WTC11 (cell line): ENCODE measurements around the gene DBH. TPM values are rescaled to one million over a fixed set of nuclear protein-coding genes. Genes with fewer than 3 reads are reported as not detected.
"Not testable (repeated sequence)": the region's sequence is repeated elsewhere in the genome, so short reads cannot be mapped to it uniquely, and the experiment has no call there.

Experiments
- ATAC-seq: fragments of 200-7000 bp; cut with Tn5 transposase; 2 replicates; pipeline ENCODE4 v1.10.0; 2021; ENCODE audit warnings: mild to moderate bottlenecking, moderate library complexity
- CTCF ChIA-PET: fragments of 300-600 bp; sonication (Branson Sonifier 250); formaldehyde crosslinking; loops from one replicate; lab custom pipeline; 2021; ENCODE audit warnings: antibody characterized with exemption; lab: Charles Lee
- POLR2A ChIA-PET: fragments of 350-600 bp; sonication (Branson Sonifier 250); formaldehyde crosslinking; loops from one replicate; lab custom pipeline; 2021; ENCODE audit warnings: antibody characterized with exemption; lab: Charles Lee
- DNase-seq: peaks from one replicate; pipeline ENCODE4 v3.0.0; 2021; ENCODE audit warnings: low spot score
- H3K27ac Mint-ChIP-seq: 2 replicates; pipeline ENCODE4 v1.8.0; 2021; ENCODE audit warnings: mixed read lengths
- H3K27me3 Mint-ChIP-seq: 2 replicates; pipeline ENCODE4 v1.8.0; 2021; ENCODE audit warnings: low read depth, mild to moderate bottlenecking, moderate library complexity, mixed read lengths
- H3K36me3 Mint-ChIP-seq: 2 replicates; pipeline ENCODE4 v1.8.0; 2021; ENCODE audit warnings: mixed read lengths
- H3K4me1 Mint-ChIP-seq: 2 replicates; pipeline ENCODE4 v1.8.0; 2022; ENCODE audit warnings: mixed read lengths
- H3K4me3 Mint-ChIP-seq: 2 replicates; pipeline ENCODE4 v1.8.0; 2021; ENCODE audit warnings: mild to moderate bottlenecking, moderate library complexity, mixed read lengths
- H3K9me3 Mint-ChIP-seq: 2 replicates; pipeline ENCODE4 v1.8.0; 2021; ENCODE audit warnings: mixed read lengths
- ELF4 ChIP-seq: sonication (generic); formaldehyde crosslinking; IDR thresholded peaks from 2 replicates; pipeline ENCODE4 v1.8.1; 2022; ENCODE audit warnings: low read depth, mild to moderate bottlenecking, moderate library complexity, missing genetic modification reagents
- FOXK1 ChIP-seq: sonication (generic); formaldehyde crosslinking; IDR thresholded peaks from 2 replicates; pipeline ENCODE4 v1.8.0; 2022; ENCODE audit warnings: mild to moderate bottlenecking, moderate library complexity, missing genetic modification reagents
- FOXP1 ChIP-seq: sonication (generic); formaldehyde crosslinking; IDR thresholded peaks from 2 replicates; pipeline ENCODE4 v1.8.0; 2022; ENCODE audit warnings: missing genetic modification reagents, mild to moderate bottlenecking, moderate library complexity, borderline replicate concordance
- HMGXB4 ChIP-seq: sonication (generic); formaldehyde crosslinking; IDR thresholded peaks from 2 replicates; pipeline ENCODE4 v1.8.1; 2023; ENCODE audit warnings: mild to moderate bottlenecking, moderate library complexity, missing genetic modification reagents
- MXD4 ChIP-seq: fragments of 250-450 bp; sonication (Bioruptor Pico); IDR thresholded peaks from 2 replicates; pipeline ENCODE4 v1.8.0; 2021; ENCODE audit warnings: mild to moderate bottlenecking, moderate library complexity, borderline replicate concordance
- NR1H2 ChIP-seq: sonication (generic); formaldehyde crosslinking; IDR thresholded peaks from 2 replicates; pipeline ENCODE4 v1.9.0; 2021; ENCODE audit warnings: mild to moderate bottlenecking, moderate library complexity, missing genetic modification reagents
- NR2C2 ChIP-seq: sonication (generic); formaldehyde crosslinking; IDR thresholded peaks from 2 replicates; pipeline ENCODE4 v1.8.0; 2022; ENCODE audit warnings: mild to moderate bottlenecking, missing genetic modification reagents
- PREB ChIP-seq: sonication (generic); formaldehyde crosslinking; IDR thresholded peaks from 2 replicates; pipeline ENCODE4 v1.8.1; 2022; ENCODE audit warnings: mild to moderate bottlenecking, missing genetic modification reagents, moderate library complexity, borderline replicate concordance
- SMAD3 ChIP-seq: sonication (generic); formaldehyde crosslinking; IDR thresholded peaks from 2 replicates; pipeline ENCODE4 v1.8.0; 2022; ENCODE audit warnings: missing genetic modification reagents, mild to moderate bottlenecking, borderline replicate concordance
- TEAD1 ChIP-seq: sonication (generic); formaldehyde crosslinking; IDR thresholded peaks from 2 replicates; pipeline ENCODE4 v1.8.0; 2022; ENCODE audit warnings: mild to moderate bottlenecking, missing genetic modification reagents
- USF1 ChIP-seq: sonication (generic); formaldehyde crosslinking; IDR thresholded peaks from 2 replicates; pipeline ENCODE4 v1.8.0; 2022; ENCODE audit warnings: mild to moderate bottlenecking, missing genetic modification reagents
- USF2 ChIP-seq: sonication (generic); formaldehyde crosslinking; IDR thresholded peaks from 2 replicates; pipeline ENCODE4 v1.8.1; 2023; ENCODE audit warnings: mild to moderate bottlenecking, missing genetic modification reagents, moderate library complexity
- ZNF219 ChIP-seq: sonication (generic); formaldehyde crosslinking; IDR thresholded peaks from 2 replicates; pipeline ENCODE4 v1.8.0; 2023; ENCODE audit warnings: missing genetic modification reagents, mild to moderate bottlenecking, borderline replicate concordance
- ZNF263 ChIP-seq: sonication (generic); formaldehyde crosslinking; IDR thresholded peaks from 2 replicates; pipeline ENCODE4 v1.8.1; 2022; ENCODE audit warnings: low read depth, mild to moderate bottlenecking, moderate library complexity, missing genetic modification reagents
- ZNF396 ChIP-seq: fragments of 250-450 bp; sonication (Bioruptor Pico); IDR thresholded peaks from 2 replicates; pipeline ENCODE4 v1.8.0; 2021; ENCODE audit warnings: mild to moderate bottlenecking, moderate library complexity, borderline replicate concordance
- ZNF416 ChIP-seq: fragments of 250-450 bp; sonication (Bioruptor Pico); IDR thresholded peaks from 2 replicates; pipeline ENCODE4 v1.9.0; 2021; ENCODE audit warnings: mild to moderate bottlenecking, inconsistent platforms
- ZNF423 ChIP-seq: fragments of 250-450 bp; sonication (Bioruptor Pico); IDR thresholded peaks from 2 replicates; pipeline ENCODE4 v2.1.2; 2022; ENCODE audit warnings: mild to moderate bottlenecking, moderate library complexity
- ZNF512 ChIP-seq: sonication (generic); formaldehyde crosslinking; IDR thresholded peaks from 2 replicates; pipeline ENCODE4 v1.8.1; 2022; ENCODE audit warnings: missing genetic modification reagents, borderline replicate concordance
- ZNF532 ChIP-seq: fragments of 250-450 bp; sonication (Bioruptor Pico); IDR thresholded peaks from 2 replicates; pipeline ENCODE4 v1.9.0; 2021; ENCODE audit warnings: mild to moderate bottlenecking, borderline replicate concordance
- total RNA-seq: library from RNA; stranded (reverse); gene quantifications from 3 replicates; pipeline ENCODE4 v1.2.3, GENCODE V29; 2021
- TF ChIP-seq, protein P1 (sequence below): sonication (generic); formaldehyde crosslinking; IDR thresholded peaks from 2 replicates; pipeline ENCODE4 v1.8.1; 2023; ENCODE audit warnings: mild to moderate bottlenecking, missing genetic modification reagents

Gene DBH
- total RNA-seq, 1 experiment from 2014 or later = 0.24 TPM

DNA sequence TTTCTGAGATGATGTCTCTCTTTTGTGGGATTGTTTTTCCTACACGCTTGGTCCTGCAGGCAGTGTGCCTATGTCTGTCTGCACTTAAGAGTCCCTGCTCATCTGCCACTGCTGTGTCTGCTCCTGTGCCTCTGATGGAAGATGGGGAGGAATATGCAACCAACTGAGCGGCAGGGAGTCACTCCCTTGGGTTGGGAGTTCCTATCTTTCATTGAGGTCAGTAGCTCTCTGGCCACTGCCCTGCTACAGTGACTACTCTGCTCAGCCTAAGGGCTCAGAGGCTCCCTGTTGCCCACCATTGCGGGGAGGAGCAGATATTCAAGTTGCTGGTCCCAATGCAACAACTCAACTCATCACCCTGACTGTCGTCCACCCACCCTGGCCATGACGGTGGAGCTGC, 13.6 kb upstream of the DBH start:
- peaks cover 33% of the 10 kb centered on the region for H3K9me3 Mint-ChIP-seq
- no peak for ATAC-seq
- ChIA-PET CTCF (no interaction called here), POLR2A (no interaction called here)
- no peak overlapping the region for H3K4me3 Mint-ChIP-seq
- no peak for TF ChIP-seq ZNF532
- TF ChIP-seq TEAD1 (CRISPR knock-in tag) = no peak
- no peak for TF ChIP-seq NR2C2
- no peak for TF ChIP-seq ZNF396
- TF ChIP-seq FOXK1 (CRISPR knock-in tag) = no peak
- TF ChIP-seq MXD4 = no peak
- TF ChIP-seq ZNF263 (CRISPR knock-in tag) = no peak
- no peak for TF ChIP-seq HMGXB4
- no peak for TF ChIP-seq NR1H2
- TF ChIP-seq FOXP1 (CRISPR knock-in tag) = no peak
- TF ChIP-seq SMAD3 (CRISPR knock-in tag) = no peak
- TF ChIP-seq PREB (CRISPR knock-in tag) = no peak
- H3K36me3 Mint-ChIP-seq = peaks cover 7% of the 10 kb centered on the region
- no peak overlapping the region for H3K27ac Mint-ChIP-seq
- DNase-seq = no peak
- peaks cover 14% of the 10 kb centered on the region; the same call in 1 of the 2 replicates for H3K27me3 Mint-ChIP-seq
- peaks cover 2% of the 10 kb centered on the region; the same call in 1 of the 2 replicates for H3K4me1 Mint-ChIP-seq

DNA sequence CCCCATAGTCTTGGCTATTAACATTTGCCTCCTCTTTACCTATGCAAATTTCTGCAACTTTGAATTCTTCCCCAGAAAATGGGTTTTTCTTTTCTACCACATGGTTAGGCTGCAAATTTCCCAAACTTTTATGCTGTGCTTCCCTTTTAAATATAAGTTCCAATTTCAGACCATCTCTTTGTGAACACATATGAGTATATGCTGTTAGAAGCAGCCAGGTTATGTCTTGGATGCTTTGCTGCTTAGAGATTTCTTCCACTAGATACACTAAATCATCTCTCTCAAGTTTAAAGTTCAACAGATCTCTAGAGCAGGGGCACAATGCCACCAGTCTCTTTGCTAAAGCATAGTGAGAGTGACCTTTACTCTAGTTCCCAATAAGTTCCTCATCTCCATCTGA, 10.2 kb upstream of the DBH start:
- H3K36me3 Mint-ChIP-seq, H3K4me3 Mint-ChIP-seq, H3K27ac Mint-ChIP-seq, H3K4me1 Mint-ChIP-seq, ATAC-seq, POLR2A ChIA-PET, CTCF ChIA-PET, DNase-seq: not testable (repeated sequence)
- Mint-ChIP-seq H3K27me3 (peaks cover 14% of the 10 kb centered on the region; the same call in 1 of the 2 replicates), H3K9me3 (peaks cover 33% of the 10 kb centered on the region)

DNA sequence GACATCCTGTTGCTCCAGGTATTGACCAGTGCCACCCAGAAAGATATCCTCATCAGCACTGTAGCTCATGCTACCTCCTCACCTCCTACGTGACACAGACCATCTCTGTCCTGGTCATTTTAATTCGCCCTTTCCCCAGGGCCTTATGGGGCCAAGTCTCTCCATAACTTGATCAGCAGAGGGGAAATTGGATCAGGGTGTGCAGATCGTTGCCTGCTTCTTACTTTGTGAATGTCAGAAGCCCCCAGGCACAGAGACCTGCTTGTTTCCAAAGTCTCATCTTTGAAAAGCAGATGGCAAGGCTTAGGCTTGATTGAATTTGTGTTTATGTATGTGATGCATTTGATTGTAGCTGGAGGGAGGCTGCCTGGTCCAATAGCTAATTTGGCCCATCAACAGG, 8.8 kb upstream of the DBH start:
- peaks cover 7% of the 10 kb centered on the region for H3K36me3 Mint-ChIP-seq
- no peaks in the 10 kb centered on the region for H3K4me1 Mint-ChIP-seq
- peaks cover 11% of the 10 kb centered on the region; the same call in 1 of the 2 replicates for H3K27me3 Mint-ChIP-seq
- no peak overlapping the region for H3K4me3 Mint-ChIP-seq
- no peak for DNase-seq
- no peak for ATAC-seq
- ChIA-PET CTCF (interaction anchor here (1.6 kb wide), 1 partner anchor 42 kb away, joined by 3 read pairs; no protein-coding TSS in a partner anchor), POLR2A (no interaction called here)
- H3K9me3 Mint-ChIP-seq = peaks cover 33% of the 10 kb centered on the region
- no peak overlapping the region for H3K27ac Mint-ChIP-seq
- TF ChIP-seq ZNF423 (CRISPR knock-in tag) = no peak
- TF ChIP-seq ZNF219 (CRISPR knock-in tag) = no peak
- TF ChIP-seq USF2 (CRISPR knock-in tag) = no peak
- TF ChIP-seq ELF4 (CRISPR knock-in tag) = no peak
- no peak for TF ChIP-seq ZNF512 (CRISPR knock-in tag)
- no peak for TF ChIP-seq USF1
- TF ChIP-seq, protein P1, sequence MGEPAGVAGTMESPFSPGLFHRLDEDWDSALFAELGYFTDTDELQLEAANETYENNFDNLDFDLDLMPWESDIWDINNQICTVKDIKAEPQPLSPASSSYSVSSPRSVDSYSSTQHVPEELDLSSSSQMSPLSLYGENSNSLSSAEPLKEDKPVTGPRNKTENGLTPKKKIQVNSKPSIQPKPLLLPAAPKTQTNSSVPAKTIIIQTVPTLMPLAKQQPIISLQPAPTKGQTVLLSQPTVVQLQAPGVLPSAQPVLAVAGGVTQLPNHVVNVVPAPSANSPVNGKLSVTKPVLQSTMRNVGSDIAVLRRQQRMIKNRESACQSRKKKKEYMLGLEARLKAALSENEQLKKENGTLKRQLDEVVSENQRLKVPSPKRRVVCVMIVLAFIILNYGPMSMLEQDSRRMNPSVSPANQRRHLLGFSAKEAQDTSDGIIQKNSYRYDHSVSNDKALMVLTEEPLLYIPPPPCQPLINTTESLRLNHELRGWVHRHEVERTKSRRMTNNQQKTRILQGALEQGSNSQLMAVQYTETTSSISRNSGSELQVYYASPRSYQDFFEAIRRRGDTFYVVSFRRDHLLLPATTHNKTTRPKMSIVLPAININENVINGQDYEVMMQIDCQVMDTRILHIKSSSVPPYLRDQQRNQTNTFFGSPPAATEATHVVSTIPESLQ (CRISPR knock-in tag) = no peak
- no peak for TF ChIP-seq NR1H2
- TF ChIP-seq ZNF416 (CRISPR knock-in tag) = no peak
- no peak for TF ChIP-seq ZNF263 (CRISPR knock-in tag)
